ENCODE measurements around the gene CAMTA2. TPM values are rescaled to one million over a fixed set of nuclear protein-coding genes. Genes with fewer than 3 reads are reported as not detected.

Gene CAMTA2
- total RNA-seq, 1 donor from 2014 or later = 90.2 TPM

DNA sequence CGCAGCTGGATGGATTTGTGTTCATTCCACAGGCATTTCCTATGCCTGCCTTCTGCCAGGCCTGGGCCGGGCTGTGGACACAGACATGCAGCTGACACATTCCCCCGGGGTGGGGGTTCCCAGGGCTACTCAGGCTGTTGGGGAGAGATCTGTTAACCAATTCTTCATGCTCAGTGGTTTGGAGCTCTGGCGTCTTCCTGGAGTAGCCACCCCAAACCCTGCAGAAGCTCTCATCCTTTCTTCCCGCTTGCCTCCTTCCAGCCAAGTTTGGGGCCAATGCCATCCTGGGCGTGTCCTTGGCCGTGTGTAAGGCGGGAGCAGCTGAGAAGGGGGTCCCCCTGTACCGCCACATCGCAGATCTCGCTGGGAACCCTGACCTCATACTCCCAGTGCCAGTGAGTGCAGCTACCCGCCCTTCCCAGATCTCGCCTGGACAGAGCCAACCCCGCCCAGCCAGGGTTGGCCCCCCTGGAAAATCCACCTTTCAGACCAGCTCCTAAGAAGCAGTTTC lies 34.0 kb downstream of the CAMTA2 start:
- no peak overlapping the region for H3K4me3 Mint-ChIP-seq (ENCODE audit: unreplicated experiment)
- H3K27ac Mint-ChIP-seq (ENCODE audit: unreplicated experiment) = peak overlapping the region; percentile 88
- H3K27me3 Mint-ChIP-seq (ENCODE audit: low read depth) = no peaks in the 10 kb centered on the region
- no peak for DNase-seq (ENCODE audit: low spot score)
- TF ChIP-seq, protein P1, sequence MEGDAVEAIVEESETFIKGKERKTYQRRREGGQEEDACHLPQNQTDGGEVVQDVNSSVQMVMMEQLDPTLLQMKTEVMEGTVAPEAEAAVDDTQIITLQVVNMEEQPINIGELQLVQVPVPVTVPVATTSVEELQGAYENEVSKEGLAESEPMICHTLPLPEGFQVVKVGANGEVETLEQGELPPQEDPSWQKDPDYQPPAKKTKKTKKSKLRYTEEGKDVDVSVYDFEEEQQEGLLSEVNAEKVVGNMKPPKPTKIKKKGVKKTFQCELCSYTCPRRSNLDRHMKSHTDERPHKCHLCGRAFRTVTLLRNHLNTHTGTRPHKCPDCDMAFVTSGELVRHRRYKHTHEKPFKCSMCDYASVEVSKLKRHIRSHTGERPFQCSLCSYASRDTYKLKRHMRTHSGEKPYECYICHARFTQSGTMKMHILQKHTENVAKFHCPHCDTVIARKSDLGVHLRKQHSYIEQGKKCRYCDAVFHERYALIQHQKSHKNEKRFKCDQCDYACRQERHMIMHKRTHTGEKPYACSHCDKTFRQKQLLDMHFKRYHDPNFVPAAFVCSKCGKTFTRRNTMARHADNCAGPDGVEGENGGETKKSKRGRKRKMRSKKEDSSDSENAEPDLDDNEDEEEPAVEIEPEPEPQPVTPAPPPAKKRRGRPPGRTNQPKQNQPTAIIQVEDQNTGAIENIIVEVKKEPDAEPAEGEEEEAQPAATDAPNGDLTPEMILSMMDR (IDR thresholded peaks at IDR 0.05) = no peak
- H3K9me3 Mint-ChIP-seq (ENCODE audit: low read depth) = no peaks in the 10 kb centered on the region
- H3K36me3 Mint-ChIP-seq (ENCODE audit: low read depth) = peaks cover 2% of the 10 kb centered on the region
- peaks cover 38% of the 10 kb centered on the region for H3K4me1 Mint-ChIP-seq (ENCODE audit: low read depth)

DNA sequence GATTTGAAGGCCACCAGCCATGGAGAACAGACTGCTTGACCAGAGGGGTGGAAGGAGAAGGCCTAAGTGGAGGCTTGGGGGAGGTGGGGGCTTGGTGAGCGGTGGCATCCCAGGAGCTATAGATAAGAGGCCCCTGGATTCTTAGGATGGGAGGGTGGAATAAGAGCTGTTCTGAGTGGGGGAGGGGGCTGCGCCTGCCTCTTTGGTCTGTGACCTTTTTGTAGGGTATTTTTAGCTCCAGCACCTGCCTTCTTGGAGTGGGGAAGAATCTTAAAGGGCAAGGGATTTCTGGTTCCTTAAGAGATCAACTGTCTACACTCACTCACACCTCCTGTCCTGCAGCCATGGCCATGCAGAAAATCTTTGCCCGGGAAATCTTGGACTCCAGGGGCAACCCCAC lies 36.0 kb downstream of the CAMTA2 start:
- Mint-ChIP-seq H3K4me1 (ENCODE audit: low read depth) (peaks cover 44% of the 10 kb centered on the region), H3K36me3 (ENCODE audit: low read depth) (peaks cover 6% of the 10 kb centered on the region), H3K27ac (ENCODE audit: unreplicated experiment) (no peak overlapping the region)

DNA sequence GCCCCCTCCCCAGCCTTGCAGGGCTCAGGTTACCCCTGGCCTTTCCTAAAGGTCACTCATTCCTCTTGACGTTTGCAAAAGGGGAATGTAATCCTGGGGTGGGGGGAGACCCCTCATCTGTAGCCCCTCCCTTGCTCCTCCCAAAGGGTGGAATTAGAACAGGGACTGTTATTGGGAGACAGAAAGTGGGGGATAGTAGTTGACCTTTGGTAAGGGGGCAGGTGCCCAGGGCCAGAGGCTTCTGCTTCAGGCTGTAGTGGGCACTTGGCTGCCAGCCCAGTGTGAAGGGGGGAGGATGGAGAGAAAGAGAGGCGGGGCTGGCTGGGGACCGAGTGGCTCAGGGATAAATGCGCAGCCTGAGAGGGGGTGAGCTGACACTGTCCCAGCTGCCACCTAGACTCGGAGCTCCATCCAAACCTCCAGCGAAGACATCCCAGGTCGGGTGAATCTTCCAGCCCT lies 36.7 kb downstream of the CAMTA2 start, which contains the start of gene ENO3:
TSS of gene ENO3 (plus strand) at position 374 of the 459 bp plus-strand sequence. CDS start 711 bp downstream, outside the sequence.
- H3K27ac Mint-ChIP-seq (ENCODE audit: unreplicated experiment) = peak within 1 kb of the TSS; percentile 87
- DNase-seq (ENCODE audit: low spot score) = no peak
- H3K36me3 Mint-ChIP-seq (ENCODE audit: low read depth) = peaks cover 11% of the 10 kb centered on the region
- H3K4me3 Mint-ChIP-seq (ENCODE audit: unreplicated experiment) = peak within 1 kb of the TSS; percentile 68
- H3K9me3 Mint-ChIP-seq (ENCODE audit: low read depth) = no peaks in the 10 kb centered on the region
- peaks cover 51% of the 10 kb centered on the region for H3K4me1 Mint-ChIP-seq (ENCODE audit: low read depth)
- TF ChIP-seq, protein P1 (IDR thresholded peaks at IDR 0.05) = no peak
- H3K27me3 Mint-ChIP-seq (ENCODE audit: low read depth) = no peaks in the 10 kb centered on the region

More for the DNA sequence above, 36.0 kb downstream of the CAMTA2 start:
- no peaks in the 10 kb centered on the region for H3K9me3 Mint-ChIP-seq (ENCODE audit: low read depth)
- no peak for DNase-seq (ENCODE audit: low spot score)
- H3K27me3 Mint-ChIP-seq (ENCODE audit: low read depth) = no peaks in the 10 kb centered on the region
- H3K4me3 Mint-ChIP-seq (ENCODE audit: unreplicated experiment) = no peak overlapping the region
- TF ChIP-seq, protein P1 (IDR thresholded peaks at IDR 0.05) = no peak

DNA sequence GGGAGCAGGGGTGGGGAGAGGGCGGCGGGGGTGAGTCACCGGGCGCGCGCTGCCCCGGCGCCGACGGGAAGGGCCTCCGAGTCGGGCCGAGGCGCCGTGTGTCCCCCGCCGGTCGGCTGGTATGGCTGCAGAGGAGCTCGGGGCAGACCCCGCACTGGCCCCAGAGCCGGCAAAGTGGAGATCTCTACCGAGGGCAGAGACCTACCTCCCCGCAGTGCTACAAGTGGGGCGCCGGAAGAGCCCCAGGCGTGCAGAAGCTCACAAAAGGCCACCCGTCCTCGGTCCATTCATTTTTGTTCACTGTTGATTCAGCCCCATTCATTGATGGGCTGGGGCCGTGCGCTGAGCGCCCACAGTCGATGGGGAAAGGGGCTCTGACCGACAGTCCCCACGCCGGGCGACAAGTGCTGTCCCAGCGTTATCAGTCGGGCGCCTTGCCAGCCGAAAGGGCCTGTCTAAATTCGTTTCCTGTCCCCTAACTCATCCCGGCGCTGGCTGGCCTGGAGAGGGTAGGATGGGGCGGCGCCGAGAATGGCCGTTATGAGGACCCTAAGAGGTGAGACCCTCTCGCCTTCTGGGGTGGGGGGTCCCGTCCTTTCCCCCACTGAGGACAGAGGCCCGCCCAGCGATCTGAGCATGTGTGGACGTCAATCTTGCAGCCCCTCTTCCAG lies 37.3 kb downstream of the CAMTA2 start:
- peaks cover 16% of the 10 kb centered on the region for H3K36me3 Mint-ChIP-seq (ENCODE audit: low read depth)
- H3K9me3 Mint-ChIP-seq (ENCODE audit: low read depth) = no peaks in the 10 kb centered on the region
- TF ChIP-seq, protein P1 (IDR thresholded peaks at IDR 0.05) = no peak
- H3K27ac Mint-ChIP-seq (ENCODE audit: unreplicated experiment) = peak overlapping the region; percentile 87
- H3K27me3 Mint-ChIP-seq (ENCODE audit: low read depth) = no peaks in the 10 kb centered on the region
- H3K4me3 Mint-ChIP-seq (ENCODE audit: unreplicated experiment) = peak overlapping the region; percentile 68
- peak; percentile 94 for DNase-seq (ENCODE audit: low spot score)
- peaks cover 57% of the 10 kb centered on the region for H3K4me1 Mint-ChIP-seq (ENCODE audit: low read depth)

DNA sequence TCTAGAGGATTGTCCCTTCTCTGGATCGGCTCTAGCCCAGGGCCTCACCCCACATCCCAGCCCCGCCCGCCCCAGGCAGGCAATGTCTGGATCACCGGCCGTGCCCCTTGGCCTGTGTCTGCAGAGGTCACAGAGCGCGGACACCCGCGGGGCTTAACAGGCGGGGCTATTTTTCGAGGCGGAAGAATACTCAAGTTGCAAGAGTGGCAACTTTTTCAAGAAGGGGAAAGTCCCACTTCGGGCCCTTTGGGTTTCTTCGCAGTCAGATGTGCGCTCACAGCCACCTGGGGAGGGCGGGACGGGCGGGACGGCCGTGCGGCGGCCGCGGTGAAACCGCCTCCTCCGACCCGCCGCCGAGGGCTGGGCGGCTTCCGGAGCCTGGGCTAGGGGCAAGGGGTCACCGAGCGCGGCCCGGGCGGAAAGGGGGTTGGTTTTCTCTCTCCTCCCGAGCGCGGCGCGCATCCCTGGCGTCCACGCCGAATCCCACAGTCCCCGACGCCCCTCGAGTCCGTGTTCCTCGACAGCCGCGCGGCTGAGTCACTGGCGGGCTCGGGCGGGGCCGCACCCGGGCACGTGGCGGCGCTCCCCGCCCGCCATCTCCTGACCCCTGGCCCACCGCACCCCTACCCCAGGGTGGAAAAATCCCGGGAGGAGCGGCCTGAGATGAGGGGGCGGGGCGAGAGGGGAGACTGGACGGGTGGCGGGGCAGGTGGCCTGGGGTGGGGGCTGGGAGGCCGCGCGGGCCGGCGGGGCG lies 38.0 kb downstream of the CAMTA2 start:
- Mint-ChIP-seq H3K27me3 (ENCODE audit: low read depth) (no peaks in the 10 kb centered on the region), H3K4me3 (ENCODE audit: unreplicated experiment) (peak overlapping the region; percentile 96), H3K9me3 (ENCODE audit: low read depth) (no peaks in the 10 kb centered on the region), H3K4me1 (ENCODE audit: low read depth) (peaks cover 64% of the 10 kb centered on the region), H3K36me3 (ENCODE audit: low read depth) (peaks cover 18% of the 10 kb centered on the region), H3K27ac (ENCODE audit: unreplicated experiment) (peak overlapping the region; percentile 82)
- TF ChIP-seq, protein P1 (IDR thresholded peaks at IDR 0.05) = no peak
- no peak for DNase-seq (ENCODE audit: low spot score)

All from chondrocyte (in vitro differentiated cells).